ENCODE results near the gene NLGN1. TPM values are rescaled to one million over a fixed set of nuclear protein-coding genes. Genes with fewer than 3 reads are reported as not detected.

The NLGN1 gene
- total and polyA plus RNA-seq, 2 of the 13 experiments (the other 11 are each of a cell fraction or from before 2014, with no cell fraction given): not detected

- Histone ChIP-seq H3K36me3 (replicated peaks in 1 of 2; ENCODE audit: control insufficient read depth in 1 of 2, insufficient read depth in 2 of 2, low read length in 2 of 2) (no peaks in the 10 kb centered on the region), H3K9me3 (ENCODE audit: low read length) (no peaks in the 10 kb centered on the region), H3K27ac (ENCODE audit: extremely low read length, insufficient read depth, low read length) (no peak overlapping the region), H3K4me2 (ENCODE audit: low read depth, low read length) (no peak overlapping the region), H3K9ac (ENCODE audit: insufficient read depth, low read depth, low read length) (no peak overlapping the region), H3K4me1 (ENCODE audit: insufficient read depth, low read length) (no peaks in the 10 kb centered on the region), H2AFZ (ENCODE audit: low read length) (no peak overlapping the region), H3K27me3 (ENCODE audit: control insufficient read depth in 1 of 2, insufficient read depth in 2 of 2, low read length in 2 of 2) (no peaks in the 10 kb centered on the region), H3K4me3 (replicated peaks in 1 of 3; ENCODE audit: insufficient read depth in 1 of 3, low read depth in 2 of 3, low read length in 3 of 3) (no peak overlapping the region), H3K79me2 (ENCODE audit: insufficient read depth, low read length) (no peaks in the 10 kb centered on the region), H4K20me1 (ENCODE audit: insufficient read depth, low read length) (no peaks in the 10 kb centered on the region)
- in situ Hi-C loops (cut with HindIII; ENCODE audit: extremely low pct_ligation_motif_present, low pct_unique_long_range_greater_than_20kb): no loop called here
- CTCF ChIA-PET (ENCODE audit: low intra/inter-chr PET ratio, low total read pairs): no interaction called here
- POLR2A ChIA-PET: no interaction called here
- ATAC-seq (no peak), FAIRE-seq (no peak), DNase-seq (ENCODE audit: low spot score) (no peak)
- intact Hi-C loops (cut with micrococcal nuclease; ENCODE audit: unreplicated experiment): no loop called here
- BruUV-seq (replicated peaks): no TSS peak
- TF ChIP-seq MYC (CRISPR knock-in tag; IDR thresholded peaks at IDR 0.05; ENCODE audit: borderline replicate concordance) (no peak), MED1 (CRISPR knock-in tag; IDR thresholded peaks at IDR 0.05) (no peak), TCF12 (IDR thresholded peaks at IDR 0.05) (no peak), TCF12 (CRISPR knock-in tag; IDR thresholded peaks at IDR 0.05) (no peak), ZNF572 (CRISPR knock-in tag; IDR thresholded peaks at IDR 0.05) (no peak), ZFP90 (CRISPR knock-in tag; IDR thresholded peaks at IDR 0.05; ENCODE audit: borderline replicate concordance) (no peak), ZMAT5 (CRISPR knock-in tag; IDR thresholded peaks at IDR 0.05; ENCODE audit: borderline replicate concordance, low read depth) (no peak), PRMT3 (CRISPR knock-in tag; IDR thresholded peaks at IDR 0.05; ENCODE audit: borderline replicate concordance, low read depth) (no peak), TBL1XR1 (IDR thresholded peaks at IDR 0.05; ENCODE audit: borderline replicate concordance, low read length, partially characterized antibody) (no peak), ZSCAN30 (CRISPR knock-in tag; IDR thresholded peaks at IDR 0.05) (no peak)
- TF ChIP-seq, protein P1, sequence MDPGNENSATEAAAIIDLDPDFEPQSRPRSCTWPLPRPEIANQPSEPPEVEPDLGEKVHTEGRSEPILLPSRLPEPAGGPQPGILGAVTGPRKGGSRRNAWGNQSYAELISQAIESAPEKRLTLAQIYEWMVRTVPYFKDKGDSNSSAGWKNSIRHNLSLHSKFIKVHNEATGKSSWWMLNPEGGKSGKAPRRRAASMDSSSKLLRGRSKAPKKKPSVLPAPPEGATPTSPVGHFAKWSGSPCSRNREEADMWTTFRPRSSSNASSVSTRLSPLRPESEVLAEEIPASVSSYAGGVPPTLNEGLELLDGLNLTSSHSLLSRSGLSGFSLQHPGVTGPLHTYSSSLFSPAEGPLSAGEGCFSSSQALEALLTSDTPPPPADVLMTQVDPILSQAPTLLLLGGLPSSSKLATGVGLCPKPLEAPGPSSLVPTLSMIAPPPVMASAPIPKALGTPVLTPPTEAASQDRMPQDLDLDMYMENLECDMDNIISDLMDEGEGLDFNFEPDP (CRISPR knock-in tag; conservative IDR thresholded peaks at IDR 0.05): no peak
Observed at GRCh38 chr3:174193604-174194003, 796.1 kb downstream of the NLGN1 start.
